BLaER1 (cell line): ENCODE measurements around the gene ALDH1A1.

Source experiments
- H3K27ac ChIP-seq: shearing (Covaris generic); formaldehyde crosslinking; 2 replicates; pipeline ENCODE4 v1.8.1; 2022
- H3K27me3 ChIP-seq: shearing (Covaris generic); formaldehyde crosslinking; 2 replicates; pipeline ENCODE4 v1.8.1; 2022
- H3K36me3 ChIP-seq: shearing (Covaris generic); formaldehyde crosslinking; 2 replicates; pipeline ENCODE4 v1.8.1; 2022
- H3K4me1 ChIP-seq: shearing (Covaris generic); formaldehyde crosslinking; 2 replicates; pipeline ENCODE4 v1.8.1; 2022
- H3K4me2 ChIP-seq: shearing (Covaris generic); formaldehyde crosslinking; 2 replicates; pipeline ENCODE4 v1.8.1; 2022
- H3K4me3 ChIP-seq: shearing (Covaris generic); formaldehyde crosslinking; 2 replicates; pipeline ENCODE4 v1.8.1; 2022
- H3K9ac ChIP-seq: shearing (Covaris generic); formaldehyde crosslinking; 2 replicates; pipeline ENCODE4 v1.8.1; 2022
- H3K9me3 ChIP-seq: shearing (Covaris generic); formaldehyde crosslinking; 2 replicates; pipeline ENCODE4 v1.8.1; 2022
- H4K20me1 ChIP-seq: shearing (Covaris generic); formaldehyde crosslinking; 2 replicates; pipeline ENCODE4 v1.8.1; 2022
- Cebpa-rat ChIP-seq: shearing (Covaris generic); IDR thresholded peaks from 2 replicates; pipeline ENCODE4 v1.8.1; 2022

Gene ALDH1A1

DNA sequence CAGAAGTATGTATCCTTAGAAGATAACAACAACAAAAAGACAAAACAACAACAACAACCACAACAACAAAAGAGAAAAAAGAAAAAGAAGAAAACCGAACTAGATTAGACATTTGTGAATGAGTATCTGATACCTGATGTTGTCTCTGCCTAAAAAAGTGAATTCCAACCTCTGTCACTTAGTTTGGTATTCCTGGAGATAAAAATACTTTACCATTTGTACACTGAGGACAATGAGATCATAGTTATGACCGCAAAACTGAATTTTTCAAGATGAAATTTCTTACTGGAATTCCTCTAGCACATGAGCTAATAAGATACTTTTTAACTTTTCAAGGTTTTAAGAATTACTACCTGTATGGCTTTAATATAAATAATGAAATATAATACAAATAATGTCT is 54.5 kb downstream of the ALDH1A1 start:
- Histone ChIP-seq H3K4me3 (no peak overlapping the region), H3K4me2 (no peak overlapping the region), H3K36me3 (no peaks in the 10 kb centered on the region), H3K4me1 (no peaks in the 10 kb centered on the region), H3K9ac (no peak overlapping the region), H4K20me1 (no peaks in the 10 kb centered on the region), H3K9me3 (no peaks in the 10 kb centered on the region), H3K27ac (no peak overlapping the region), H3K27me3 (no peaks in the 10 kb centered on the region)
- TF ChIP-seq Cebpa-rat = no peak

- Histone ChIP-seq H3K4me1 (no peaks in the 10 kb centered on the region), H3K4me2 (no peak overlapping the region), H3K27ac (no peak overlapping the region), H3K9me3 (no peaks in the 10 kb centered on the region), H3K36me3 (no peaks in the 10 kb centered on the region), H4K20me1 (no peaks in the 10 kb centered on the region), H3K27me3 (no peaks in the 10 kb centered on the region), H3K9ac (no peak overlapping the region), H3K4me3 (no peak overlapping the region)
- no peak for TF ChIP-seq Cebpa-rat
Observed at GRCh38 chr9:72897069-72897649, 55.7 kb downstream of the ALDH1A1 start.

DNA sequence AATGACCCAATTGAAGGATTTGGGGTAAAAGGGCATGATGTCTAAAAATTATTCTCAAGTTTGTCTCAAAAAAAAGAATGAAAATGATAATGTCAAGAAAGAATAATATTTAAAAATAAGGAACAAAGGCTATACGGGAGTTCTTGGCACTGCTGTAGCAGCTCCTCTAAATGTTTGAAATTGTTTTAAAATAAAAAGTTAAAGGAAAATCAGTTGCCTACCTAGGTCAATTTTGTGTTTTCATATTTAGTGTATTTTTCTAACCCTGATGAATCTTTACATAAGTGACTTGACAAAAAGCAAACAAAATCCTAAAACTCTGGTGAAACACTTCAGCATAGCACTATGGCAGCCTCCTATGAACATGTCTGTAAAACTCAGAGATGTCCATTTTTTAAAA is 56.4 kb downstream of the ALDH1A1 start:
- Histone ChIP-seq H3K36me3 (no peaks in the 10 kb centered on the region), H3K9ac (no peak overlapping the region), H3K4me1 (no peaks in the 10 kb centered on the region), H3K27ac (no peak overlapping the region), H3K4me2 (no peak overlapping the region), H4K20me1 (no peaks in the 10 kb centered on the region), H3K27me3 (no peaks in the 10 kb centered on the region), H3K9me3 (no peaks in the 10 kb centered on the region), H3K4me3 (no peak overlapping the region)
- no peak for TF ChIP-seq Cebpa-rat

GRCh38 chr9:72895122-72895521 is 57.7 kb downstream of the ALDH1A1 start:
- Histone ChIP-seq H3K27ac (no peak overlapping the region), H3K4me1 (no peaks in the 10 kb centered on the region), H3K4me2 (no peak overlapping the region), H3K9ac (no peak overlapping the region), H4K20me1 (no peaks in the 10 kb centered on the region), H3K4me3 (no peak overlapping the region), H3K9me3 (no peaks in the 10 kb centered on the region), H3K27me3 (no peaks in the 10 kb centered on the region), H3K36me3 (no peaks in the 10 kb centered on the region)
- TF ChIP-seq Cebpa-rat = no peak

- Histone ChIP-seq H3K4me1 (no peaks in the 10 kb centered on the region), H3K27ac (no peak overlapping the region), H3K36me3 (no peaks in the 10 kb centered on the region), H4K20me1 (no peaks in the 10 kb centered on the region), H3K4me2 (no peak overlapping the region), H3K4me3 (no peak overlapping the region), H3K9ac (no peak overlapping the region), H3K9me3 (no peaks in the 10 kb centered on the region), H3K27me3 (no peaks in the 10 kb centered on the region)
- TF ChIP-seq Cebpa-rat = no peak
Observed at GRCh38 chr9:72894342-72894741, 58.5 kb downstream of the ALDH1A1 start.

DNA sequence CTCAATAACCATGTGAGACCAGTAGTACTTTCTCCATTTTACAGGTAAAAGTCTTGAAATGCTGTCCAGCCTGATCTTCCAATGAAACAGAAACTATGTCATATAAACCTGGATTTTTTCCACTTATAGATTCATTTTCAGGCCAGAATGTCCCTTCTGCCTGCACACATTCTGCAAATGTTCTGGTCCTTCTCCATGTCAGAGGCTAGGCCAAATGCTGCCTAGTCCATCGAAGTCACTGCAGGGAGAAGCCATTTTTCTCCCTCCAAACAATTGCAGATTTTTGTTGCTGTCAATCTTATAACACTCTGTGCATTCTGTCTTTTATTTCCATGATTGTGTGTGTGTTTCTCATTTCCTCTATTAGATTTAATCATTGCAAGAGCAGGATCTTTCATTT is 59.4 kb downstream of the ALDH1A1 start:
- H3K4me1 ChIP-seq = no peaks in the 10 kb centered on the region
- H3K4me2 ChIP-seq = no peak overlapping the region
- H3K4me3 ChIP-seq = no peak overlapping the region
- H3K9ac ChIP-seq = no peak overlapping the region
- H3K9me3 ChIP-seq = no peaks in the 10 kb centered on the region
- H3K36me3 ChIP-seq = no peaks in the 10 kb centered on the region
- H3K27me3 ChIP-seq = no peaks in the 10 kb centered on the region
- H3K27ac ChIP-seq = no peak overlapping the region
- no peaks in the 10 kb centered on the region for H4K20me1 ChIP-seq
- no peak for TF ChIP-seq Cebpa-rat

GRCh38 chr9:72891043-72891442 is 61.8 kb downstream of the ALDH1A1 start:
- Histone ChIP-seq H4K20me1 (no peaks in the 10 kb centered on the region), H3K9me3 (peaks cover 12% of the 10 kb centered on the region), H3K27me3 (no peaks in the 10 kb centered on the region), H3K36me3 (no peaks in the 10 kb centered on the region), H3K4me3 (no peak overlapping the region), H3K4me2 (no peak overlapping the region), H3K9ac (no peak overlapping the region), H3K27ac (no peak overlapping the region), H3K4me1 (no peaks in the 10 kb centered on the region)
- no peak for TF ChIP-seq Cebpa-rat

DNA sequence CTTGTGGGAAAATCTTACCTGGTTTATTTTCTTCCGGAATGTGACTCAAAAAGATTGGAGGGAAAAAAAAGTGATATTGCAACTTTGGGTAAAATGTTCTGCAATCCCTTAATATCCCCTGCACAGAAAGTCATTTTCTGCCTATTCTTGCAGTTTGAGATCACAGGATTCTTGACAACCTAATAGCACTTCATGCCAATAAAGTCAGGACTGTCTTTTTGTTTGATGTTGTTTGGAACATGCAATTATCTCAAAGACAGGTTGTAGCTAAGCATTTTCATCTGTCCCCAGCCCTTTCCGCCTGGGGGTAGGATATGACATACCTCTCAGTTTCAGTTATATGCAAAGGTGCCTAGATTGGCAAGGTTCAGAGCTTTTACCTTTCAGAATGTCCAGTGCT is 63.9 kb downstream of the ALDH1A1 start:
- no peak overlapping the region for H3K4me2 ChIP-seq
- H3K9me3 ChIP-seq = peaks cover 12% of the 10 kb centered on the region
- H3K4me3 ChIP-seq = no peak overlapping the region
- no peaks in the 10 kb centered on the region for H3K27me3 ChIP-seq
- H3K4me1 ChIP-seq = no peaks in the 10 kb centered on the region
- no peaks in the 10 kb centered on the region for H3K36me3 ChIP-seq
- no peaks in the 10 kb centered on the region for H4K20me1 ChIP-seq
- no peak overlapping the region for H3K9ac ChIP-seq
- no peak for TF ChIP-seq Cebpa-rat
- no peak overlapping the region for H3K27ac ChIP-seq

DNA sequence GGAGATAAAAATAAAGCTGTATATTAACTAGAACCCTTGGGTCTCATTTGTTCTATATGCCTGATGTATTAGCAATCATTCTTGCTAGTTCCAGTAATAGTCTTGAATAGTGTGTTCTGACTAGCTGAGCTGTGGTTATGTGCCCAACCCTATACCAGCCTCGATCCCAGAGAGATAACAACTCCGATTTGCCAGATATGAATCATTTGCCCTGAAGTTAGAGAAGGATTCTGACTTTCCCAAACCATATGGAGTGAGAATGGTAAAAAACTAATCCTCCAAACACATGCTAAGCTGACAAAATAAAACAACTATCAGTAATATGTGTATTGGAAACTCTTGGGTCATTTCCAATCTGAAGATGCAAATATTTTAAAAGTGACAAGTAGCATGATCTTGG is 64.8 kb downstream of the ALDH1A1 start:
- no peaks in the 10 kb centered on the region for H4K20me1 ChIP-seq
- no peak overlapping the region for H3K27ac ChIP-seq
- H3K9me3 ChIP-seq = peaks cover 12% of the 10 kb centered on the region
- no peaks in the 10 kb centered on the region for H3K27me3 ChIP-seq
- no peak for TF ChIP-seq Cebpa-rat
- H3K9ac ChIP-seq = no peak overlapping the region
- no peaks in the 10 kb centered on the region for H3K36me3 ChIP-seq
- no peak overlapping the region for H3K4me3 ChIP-seq
- no peaks in the 10 kb centered on the region for H3K4me1 ChIP-seq
- H3K4me2 ChIP-seq = no peak overlapping the region

- Histone ChIP-seq H3K9ac (no peak overlapping the region), H3K9me3 (peaks cover 12% of the 10 kb centered on the region), H3K27me3 (no peaks in the 10 kb centered on the region), H4K20me1 (no peaks in the 10 kb centered on the region), H3K4me1 (no peaks in the 10 kb centered on the region), H3K4me2 (no peak overlapping the region), H3K4me3 (no peak overlapping the region), H3K36me3 (no peaks in the 10 kb centered on the region), H3K27ac (no peak overlapping the region)
- TF ChIP-seq Cebpa-rat = no peak
Observed at GRCh38 chr9:72886386-72886785, 66.5 kb downstream of the ALDH1A1 start.

GRCh38 chr9:72884508-72884907 is 68.3 kb downstream of the ALDH1A1 start:
- no peaks in the 10 kb centered on the region for H3K36me3 ChIP-seq

More at GRCh38 chr9:72884508-72884907, 68.3 kb downstream of the ALDH1A1 start:
- H3K4me2 ChIP-seq = no peak overlapping the region
- H3K27ac ChIP-seq = no peak overlapping the region
- peaks cover 12% of the 10 kb centered on the region for H3K9me3 ChIP-seq
- no peak overlapping the region for H3K9ac ChIP-seq
- H3K27me3 ChIP-seq = no peaks in the 10 kb centered on the region
- H3K4me3 ChIP-seq = no peak overlapping the region
- H3K4me1 ChIP-seq = no peaks in the 10 kb centered on the region
- TF ChIP-seq Cebpa-rat = no peak
- H4K20me1 ChIP-seq = no peaks in the 10 kb centered on the region
